Activated naive CD4-positive, alpha-beta T cell treated with Interleukin-2 at 50 U/mL for 16 hours (primary cell): Measurements from ENCODE around the gene MED29.
"Not testable (repeated sequence)": the region's sequence is repeated elsewhere in the genome, so short reads cannot be mapped to it uniquely, and the experiment has no call there.

Experiments
- DNase-seq: peaks from one replicate; pipeline ENCODE4 v3.0.0-alpha.2; 2020

MED29 gene

GRCh38 chr19:39372047-39372802 is 19.0 kb upstream of the MED29 start:
- DNase-seq, result no peak

DNA sequence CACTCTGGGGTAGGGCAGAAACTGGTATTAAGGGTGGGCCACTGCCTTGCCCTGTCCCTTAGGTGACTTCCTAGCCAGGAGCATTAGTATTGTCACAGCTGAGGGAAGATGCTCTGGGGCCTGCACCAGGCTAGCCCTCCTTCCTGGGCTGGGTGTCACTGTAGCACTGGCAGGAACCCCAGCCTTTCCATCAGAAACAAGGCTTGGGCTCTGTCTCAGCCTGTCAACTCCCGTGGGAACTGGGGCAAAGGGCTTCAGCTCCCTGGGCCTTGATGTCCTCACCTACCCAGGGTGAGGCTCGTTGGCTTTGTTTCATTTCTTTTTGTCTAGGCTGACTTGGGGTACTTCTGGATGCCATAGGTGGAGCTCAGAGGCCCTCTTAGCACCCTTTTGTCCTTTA is 18.2 kb upstream of the MED29 start:
- DNase-seq, result no peak

DNA sequence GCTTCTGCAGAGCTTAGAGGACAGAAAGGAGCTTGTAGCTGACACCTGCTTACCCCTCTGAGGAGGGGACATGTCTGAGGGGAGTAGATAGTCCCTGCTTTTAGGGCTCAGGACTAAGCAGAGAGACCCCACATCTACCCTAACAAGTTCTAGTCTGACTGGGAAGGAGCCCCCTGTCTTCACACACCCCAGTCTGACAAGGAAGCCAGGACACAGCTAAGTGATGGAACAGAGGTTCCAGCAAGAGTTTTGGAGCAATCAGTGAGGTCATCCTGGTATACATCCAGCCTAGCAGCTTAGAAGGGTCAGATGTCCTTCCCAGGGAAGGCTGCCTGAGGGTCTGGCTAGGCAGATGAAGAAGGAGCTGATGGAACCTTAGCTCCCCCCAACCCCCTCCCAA is 15.2 kb upstream of the MED29 start:
- no peak for DNase-seq

DNA sequence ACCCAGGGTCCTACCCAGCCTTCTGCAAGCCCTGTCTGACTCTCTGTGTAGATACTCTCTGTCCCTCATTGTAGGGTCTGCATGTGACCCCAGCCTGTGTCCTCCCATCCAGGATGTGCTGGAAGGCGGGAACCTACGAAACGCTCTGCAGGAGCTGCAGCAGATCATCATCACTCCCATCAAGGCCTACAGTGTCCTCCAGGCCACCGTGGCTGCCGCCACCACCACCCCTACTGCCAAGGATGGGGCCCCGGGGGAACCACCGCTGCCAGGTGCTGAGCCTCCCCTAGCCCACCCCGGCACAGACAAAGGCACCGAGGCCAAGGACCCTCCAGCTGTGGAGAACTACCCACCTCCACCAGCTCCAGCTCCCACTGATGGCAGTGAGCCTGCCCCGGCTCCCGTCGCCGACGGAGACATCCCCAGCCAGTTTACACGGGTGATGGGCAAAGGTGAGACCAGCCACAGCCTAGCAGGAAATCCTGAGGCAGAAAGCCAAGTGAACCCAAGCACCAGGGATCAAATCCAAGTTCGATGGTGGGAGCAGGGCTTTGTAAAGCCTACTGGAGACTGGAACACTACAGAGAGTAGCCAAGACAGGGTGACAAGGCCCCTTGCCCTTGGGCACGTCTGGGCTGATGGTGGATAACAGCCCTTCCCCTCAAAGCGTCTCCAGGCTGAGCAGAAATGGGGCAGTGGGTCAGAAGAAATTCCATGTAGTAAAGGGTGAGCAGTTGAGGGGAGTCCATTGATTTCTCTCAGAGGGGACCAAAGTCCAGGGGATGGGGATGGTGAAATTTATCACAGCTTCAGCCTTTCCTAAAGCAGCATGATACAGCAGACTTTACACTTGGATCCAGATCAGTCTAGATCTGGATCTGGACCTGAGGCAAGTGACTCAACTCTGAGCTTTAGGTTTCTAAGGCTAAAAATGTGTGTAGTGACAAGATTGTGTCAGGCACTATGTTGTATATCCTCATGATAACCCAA is 13.5 kb upstream of the MED29 start:
- no peak for DNase-seq

DNA sequence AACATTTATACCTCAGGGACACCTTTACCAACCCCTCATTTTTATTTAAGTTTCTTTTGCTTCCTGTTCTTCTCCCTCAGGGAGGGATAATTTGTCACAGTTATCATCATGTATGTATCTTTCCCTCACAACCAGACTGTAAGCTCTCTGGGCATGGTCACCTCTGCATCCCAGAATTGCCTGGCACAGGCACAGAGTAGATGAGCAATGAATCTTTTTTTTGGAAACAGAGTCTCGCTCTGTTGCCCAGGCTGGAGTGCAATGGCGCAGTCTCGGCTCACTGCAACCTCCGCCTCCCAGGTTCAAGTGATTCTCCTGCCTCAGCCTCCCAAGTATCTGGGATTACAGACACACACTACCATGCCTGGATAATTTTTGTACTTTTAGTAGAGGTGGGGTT is 11.8 kb upstream of the MED29 start:
- not testable (repeated sequence) for DNase-seq

GRCh38 chr19:39379865-39380396 is 11.2 kb upstream of the MED29 start:
- DNase-seq, result no peak

DNA sequence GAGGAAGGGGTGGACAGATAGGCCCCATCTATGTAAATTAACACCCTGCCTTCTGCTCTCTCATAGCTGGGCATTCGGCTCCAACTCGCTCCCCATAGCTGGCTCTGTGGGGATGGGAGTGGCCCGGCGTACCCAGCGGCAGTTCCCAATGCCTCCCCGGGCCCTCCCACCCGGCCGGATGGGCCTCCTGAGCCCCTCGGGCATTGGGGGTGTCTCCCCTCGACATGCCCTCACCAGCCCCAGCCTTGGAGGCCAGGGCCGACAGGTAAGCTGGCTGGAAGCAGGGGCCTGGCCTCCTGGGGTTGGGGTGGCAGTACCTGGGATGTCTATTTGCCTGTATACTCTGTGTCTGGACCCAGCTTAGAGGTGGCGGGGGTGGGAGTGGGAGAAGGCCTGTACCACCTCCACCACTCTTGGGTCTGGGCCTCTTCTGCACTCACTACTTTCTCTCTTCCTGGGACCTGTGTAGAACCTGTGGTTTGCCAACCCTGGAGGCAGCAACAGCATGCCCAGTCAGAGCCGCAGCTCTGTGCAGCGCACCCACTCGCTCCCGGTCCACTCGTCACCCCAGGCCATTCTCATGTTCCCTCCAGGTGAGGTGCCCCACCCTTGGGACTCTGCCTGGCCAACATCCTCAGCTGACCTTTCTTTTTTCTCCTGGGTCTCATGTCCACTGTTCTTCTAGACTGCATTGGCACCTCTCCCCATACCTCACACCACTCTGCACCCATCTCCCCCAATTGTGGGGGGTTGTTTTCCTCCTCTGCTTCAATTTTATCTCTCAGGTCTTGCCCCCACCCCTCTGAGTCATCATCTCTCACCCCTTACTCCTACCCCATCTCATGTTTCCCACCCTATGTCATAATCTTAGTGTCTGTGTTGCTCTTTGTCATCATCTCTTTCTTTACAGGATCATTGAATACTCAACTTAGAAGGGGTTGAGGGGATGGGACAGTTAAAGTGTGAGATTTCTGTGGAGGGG is 10.4 kb upstream of the MED29 start:
- no peak for DNase-seq

- DNase-seq, result no peak
These were observed 9.1 kb upstream of the MED29 start for GRCh38 chr19:39381910-39382611.

DNA sequence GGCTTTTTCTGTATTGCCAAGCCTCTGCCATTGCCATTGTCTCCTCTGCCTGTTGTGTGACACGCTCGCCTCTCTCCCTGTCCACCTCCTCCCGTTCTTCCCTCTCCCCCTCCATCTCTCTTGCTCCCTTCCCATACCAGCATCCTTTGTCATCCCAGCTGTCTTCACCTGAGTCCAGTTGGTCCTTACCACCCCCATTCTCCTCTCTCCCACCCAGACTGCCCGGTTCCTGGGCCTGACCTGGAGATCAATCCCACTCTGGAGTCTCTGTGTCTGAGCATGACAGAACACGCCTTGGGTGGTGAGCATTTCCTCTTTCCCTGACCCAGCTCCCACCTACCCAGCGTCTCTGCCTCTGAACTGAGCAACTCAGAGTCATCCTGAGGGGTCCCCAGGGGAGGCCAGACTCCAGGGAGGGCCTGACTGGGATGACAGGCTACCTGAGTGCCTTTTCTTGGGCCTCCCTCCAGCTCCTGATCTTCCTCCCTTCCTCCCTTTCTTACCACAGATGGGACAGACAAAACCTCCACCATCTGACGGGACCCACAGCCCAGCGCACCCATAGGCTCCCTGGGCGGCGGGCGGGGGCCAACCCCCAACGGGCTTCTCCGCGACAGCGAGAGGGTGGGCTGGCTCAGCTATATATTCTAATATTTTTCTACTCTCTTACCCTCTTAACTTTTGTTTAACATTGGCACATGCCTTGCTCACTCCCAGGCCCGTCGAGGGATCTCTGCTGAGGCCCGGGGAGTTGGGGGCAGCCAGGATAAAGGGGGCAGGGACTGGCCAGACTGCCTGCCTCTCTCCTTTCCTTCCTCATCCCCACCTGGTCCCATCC is 8.0 kb upstream of the MED29 start:
- DNase-seq, result no peak

DNA sequence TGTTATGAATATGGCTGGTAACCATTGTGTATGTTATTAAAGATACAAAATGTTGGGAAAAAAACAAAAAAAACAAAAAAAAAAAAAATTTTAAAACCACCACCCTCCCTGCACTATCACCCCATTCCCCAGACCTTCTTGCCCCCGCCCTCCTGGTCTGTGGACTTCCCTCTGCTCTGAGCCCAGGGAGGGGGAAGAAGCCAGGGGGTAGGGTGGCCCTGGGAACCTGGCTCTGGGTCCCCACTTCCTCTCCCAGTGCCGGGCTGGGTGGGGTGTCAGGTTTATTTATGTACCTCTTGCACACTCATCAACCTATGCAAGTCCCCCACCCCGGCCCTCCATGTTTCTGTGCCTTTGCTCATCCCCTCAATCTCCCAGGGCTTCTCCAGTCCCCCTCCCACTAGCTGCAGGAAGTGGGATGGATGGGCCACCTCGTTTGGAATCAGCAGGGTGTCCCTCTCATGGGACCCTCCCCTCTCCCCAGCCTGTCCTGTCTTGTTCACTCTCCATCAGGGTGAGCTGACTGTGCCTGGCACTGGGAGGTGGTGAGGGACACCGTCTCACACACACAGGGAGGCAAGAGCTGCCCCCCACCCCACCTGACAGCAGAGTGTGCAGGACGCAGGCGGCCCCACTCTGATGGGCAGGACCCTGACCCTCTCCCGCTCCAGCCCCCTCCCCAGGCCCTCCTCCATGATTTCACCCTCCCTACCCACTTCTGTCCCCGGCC is 6.2 kb upstream of the MED29 start:
- no peak for DNase-seq

- no peak for DNase-seq
These were observed 5.4 kb upstream of the MED29 start for GRCh38 chr19:39385629-39386411.

DNA sequence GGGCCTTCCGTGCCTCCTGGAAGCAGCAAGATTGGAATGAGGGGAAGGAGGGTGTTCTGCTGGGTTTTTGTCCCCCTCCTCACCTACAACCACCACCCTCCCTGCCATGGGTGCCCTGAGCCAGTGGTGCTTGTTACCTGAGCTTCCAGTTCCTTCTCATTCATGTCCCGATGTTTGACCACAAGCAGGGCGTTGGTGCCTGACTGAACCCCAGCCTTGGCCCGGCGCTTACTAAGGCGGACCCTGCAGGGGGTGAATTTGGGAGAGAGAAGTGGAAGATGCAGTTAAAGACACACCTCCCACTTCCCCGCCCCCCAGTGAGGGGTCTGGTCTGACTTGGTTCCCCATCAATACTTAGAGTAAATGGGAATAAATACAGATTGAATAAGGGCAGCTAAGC is 4.6 kb upstream of the MED29 start:
- no peak for DNase-seq

- no peak for DNase-seq
These were observed 2.5 kb upstream of the MED29 start for GRCh38 chr19:39388657-39389056.

DNA sequence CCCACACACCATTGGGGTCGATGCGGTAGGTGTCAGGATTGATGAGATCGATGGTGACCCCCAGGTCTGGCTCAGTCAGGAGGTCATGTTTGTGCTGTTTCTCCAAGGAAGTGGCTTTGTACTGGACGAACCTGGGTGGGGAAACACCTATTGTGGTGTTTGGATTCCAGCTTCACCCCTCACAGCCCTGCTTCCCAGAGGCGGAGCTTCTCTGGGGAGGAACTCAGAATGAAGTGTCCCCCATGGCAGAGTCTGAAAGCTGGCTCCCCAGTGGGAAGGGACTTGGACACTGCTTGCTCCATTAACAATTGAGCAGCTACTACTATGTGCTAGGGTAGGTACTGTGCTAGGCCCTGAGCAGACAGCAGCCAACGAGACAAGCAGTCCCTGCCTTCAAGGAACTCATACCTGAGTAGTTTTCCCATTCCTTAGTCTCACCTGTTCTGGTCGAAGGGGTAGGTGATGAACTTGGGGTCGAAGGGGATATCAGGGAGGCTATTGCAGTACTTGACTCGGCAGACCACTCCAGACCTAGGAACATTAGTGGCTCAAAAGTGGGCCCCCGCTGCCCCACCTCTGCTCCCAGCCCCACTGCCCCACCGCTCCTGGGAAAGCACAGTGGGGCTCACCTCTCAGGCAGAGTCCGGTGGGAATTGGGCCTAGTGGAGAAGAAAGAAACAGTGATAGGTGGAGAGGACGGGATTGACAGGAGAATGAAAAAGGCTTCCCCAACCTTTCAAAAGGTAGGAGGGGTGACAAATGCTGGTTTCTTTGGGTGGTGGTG is 1.4 kb upstream of the MED29 start:
- no peak for DNase-seq

- DNase-seq, result peak; percentile 79
These were observed 777 bp upstream of the MED29 start for GRCh38 chr19:39390451-39390750.

- peak; percentile 93 for DNase-seq
These were observed 6.5 kb downstream of the MED29 start for GRCh38 chr19:39397360-39398296.

DNA sequence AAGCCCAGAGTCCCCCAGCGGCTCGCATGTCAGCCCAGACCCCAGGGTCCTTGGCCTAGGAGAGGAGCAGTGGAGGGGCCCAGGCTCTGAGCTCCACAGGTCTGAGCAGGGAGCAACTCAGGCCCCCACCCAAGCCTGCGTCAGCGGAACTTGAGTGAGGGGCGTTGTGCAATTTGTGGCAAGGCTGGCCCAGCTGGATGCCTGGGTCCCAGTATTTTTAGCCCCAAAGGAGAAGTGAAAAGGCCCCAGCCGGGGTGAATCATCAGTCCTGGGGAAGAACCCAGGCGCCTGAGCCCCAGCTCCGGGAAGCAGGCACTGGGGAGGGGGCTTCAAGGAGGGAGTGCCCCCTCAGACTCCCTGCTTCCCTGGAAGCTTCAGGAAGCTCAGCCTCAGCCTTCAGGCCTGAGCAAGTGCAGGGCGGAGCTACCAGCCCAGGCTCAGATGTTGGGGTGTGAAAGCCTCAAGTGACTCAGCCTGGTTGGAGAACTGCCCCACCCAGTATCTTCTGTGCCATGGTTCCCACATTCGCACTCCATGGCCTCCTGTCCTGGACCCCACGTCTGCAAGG is 7.2 kb downstream of the MED29 start:
- DNase-seq, result peak; percentile 62
